H9 (cell line): ENCODE measurements around the gene G3BP1. TPM values are rescaled to one million over a fixed set of nuclear protein-coding genes. Genes with fewer than 3 reads are reported as not detected.

Experiments
- DNase-seq: peaks from one replicate; pipeline ENCODE4 v3.0.0-alpha.2; 2017
- H2AFZ ChIP-seq: one replicate; pipeline ENCODE4 v1.6.1; 2013; ENCODE audit warnings: mild to moderate bottlenecking, low read length, control low read depth, moderate library complexity
- H2AK5ac ChIP-seq: 2 replicates; pipeline ENCODE4 v1.6.1; 2013; ENCODE audit warnings: low read length, control low read depth, mixed read lengths; ENCODE audit not compliant: insufficient read length
- H2BK120ac ChIP-seq: one replicate; pipeline ENCODE4 v1.6.1; 2013; ENCODE audit warnings: low read depth, mild to moderate bottlenecking, low read length, control low read depth, inconsistent platforms; ENCODE audit not compliant: poor library complexity, severe bottlenecking
- H2BK12ac ChIP-seq: 2 replicates; pipeline ENCODE4 v1.6.1; 2013; ENCODE audit warnings: low read length, control low read depth, mixed read lengths, low read depth; ENCODE audit not compliant: insufficient read length
- H2BK15ac ChIP-seq: 2 replicates; pipeline ENCODE4 v1.6.1; 2013; ENCODE audit warnings: low read depth, low read length, control low read depth
- H2BK20ac ChIP-seq: one replicate; pipeline ENCODE4 v1.6.1; 2013; ENCODE audit warnings: low read depth, mild to moderate bottlenecking, low read length, control low read depth, inconsistent platforms; ENCODE audit not compliant: poor library complexity, severe bottlenecking
- H2BK5ac ChIP-seq: 2 replicates; pipeline ENCODE4 v1.6.1; 2013; ENCODE audit warnings: low read length, control low read depth, mixed read lengths; ENCODE audit not compliant: insufficient read length
- H3K14ac ChIP-seq: 2 replicates; pipeline ENCODE4 v1.6.1; 2013; ENCODE audit warnings: low read length, control low read depth; ENCODE audit not compliant: insufficient read depth
- H3K18ac ChIP-seq: 2 replicates; pipeline ENCODE4 v1.6.1; 2013; ENCODE audit warnings: low read depth, mild to moderate bottlenecking, mixed read lengths, low read length, control low read depth; ENCODE audit not compliant: insufficient read length
- H3K23ac ChIP-seq: 2 replicates; pipeline ENCODE4 v1.6.1; 2013; ENCODE audit warnings: low read length, control low read depth, mixed read lengths, low read depth; ENCODE audit not compliant: insufficient read length
- H3K23me2 ChIP-seq: 2 replicates; pipeline ENCODE4 v1.6.1; 2013; ENCODE audit warnings: low read depth, mild to moderate bottlenecking, mixed read lengths, low read length, control low read depth; ENCODE audit not compliant: insufficient read length, poor library complexity, severe bottlenecking
- H3K27ac ChIP-seq: 2 replicates; pipeline ENCODE4 v1.5.1; 2013; ENCODE audit warnings: low read length, control low read depth, mixed read lengths, low read depth; ENCODE audit not compliant: insufficient read length
- H3K27me3 ChIP-seq: 2 replicates; pipeline ENCODE4 v1.6.1; 2013; ENCODE audit warnings: low read length, control low read depth, inconsistent platforms; ENCODE audit not compliant: insufficient read depth
- H3K4ac ChIP-seq: 2 replicates; pipeline ENCODE4 v1.6.1; 2013; ENCODE audit warnings: low read depth, mild to moderate bottlenecking, control low read depth, inconsistent platforms, low read length, moderate library complexity
- H3K4me1 ChIP-seq: 2 replicates; pipeline ENCODE4 v1.6.1; 2013; ENCODE audit warnings: low read length, control low read depth, inconsistent platforms; ENCODE audit not compliant: insufficient read depth
- H3K4me2 ChIP-seq: 2 replicates; pipeline ENCODE4 v1.6.1; 2013; ENCODE audit warnings: low read length, control low read depth, mixed read lengths; ENCODE audit not compliant: insufficient read length, insufficient read depth
- H3K56ac ChIP-seq: 2 replicates; pipeline ENCODE4 v1.6.1; 2013; ENCODE audit warnings: low read depth, mild to moderate bottlenecking, mixed read lengths, low read length, control low read depth; ENCODE audit not compliant: insufficient read length
- H3K79me1 ChIP-seq: 2 replicates; pipeline ENCODE4 v1.6.1; 2013; ENCODE audit warnings: low read depth, mild to moderate bottlenecking, moderate library complexity, low read length, control low read depth, inconsistent platforms; ENCODE audit not compliant: insufficient read depth, poor library complexity, severe bottlenecking
- H3K79me2 ChIP-seq: 2 replicates; pipeline ENCODE4 v1.6.1; 2013; ENCODE audit warnings: low read length, control low read depth, inconsistent platforms; ENCODE audit not compliant: insufficient read depth
- H3K9ac ChIP-seq: 2 replicates; pipeline ENCODE4 v1.6.1; 2013; ENCODE audit warnings: low read length, control low read depth, mixed read lengths; ENCODE audit not compliant: insufficient read length; ENCODE audit errors: extremely low read depth
- H3K9me3 ChIP-seq: one replicate; pipeline ENCODE4 v1.6.1; 2013; ENCODE audit warnings: low read depth, low read length, inconsistent platforms; ENCODE audit not compliant: control insufficient read depth
- H3T11ph ChIP-seq: one replicate; pipeline ENCODE4 v1.6.1; 2013; ENCODE audit warnings: mild to moderate bottlenecking, low read length, control low read depth, inconsistent platforms
- H4K20me1 ChIP-seq: one replicate; pipeline ENCODE4 v1.6.1; 2013; ENCODE audit not compliant: control insufficient read depth, insufficient read length, insufficient read depth
- H4K5ac ChIP-seq: 2 replicates; pipeline ENCODE4 v1.6.1; 2013; ENCODE audit warnings: low read depth, mild to moderate bottlenecking, mixed read lengths, low read length, control low read depth; ENCODE audit not compliant: insufficient read length
- H4K8ac ChIP-seq: replicated peaks from 2 replicates; pipeline ENCODE4 v1.6.1; 2013; ENCODE audit warnings: low read length, control low read depth, mixed read lengths, low read depth; ENCODE audit not compliant: insufficient read length
- H4K91ac ChIP-seq: 2 replicates; pipeline ENCODE4 v1.6.1; 2013; ENCODE audit warnings: low read depth, mild to moderate bottlenecking, moderate library complexity, mixed read lengths, low read length, control low read depth; ENCODE audit not compliant: insufficient read length
- H3K27ac Mint-ChIP-seq, 3 experiments: 2 replicates in 2 of 3; 3 replicates in 1 of 3; pipeline ENCODE4 v1.8.0; 2020 to 2021; ENCODE audit warnings: mixed read lengths in 3 of 3, mild to moderate bottlenecking in 1 of 3, moderate library complexity in 1 of 3
- H3K27me3 Mint-ChIP-seq: 2 replicates; pipeline ENCODE4 v1.8.0; 2021; ENCODE audit warnings: low read depth, mild to moderate bottlenecking, moderate library complexity, mixed read lengths
- H3K36me3 Mint-ChIP-seq, 3 experiments: 2 replicates in 2 of 3; 3 replicates in 1 of 3; pipeline ENCODE4 v1.8.0; 2020 to 2021; ENCODE audit warnings: low read depth in 3 of 3, mixed read lengths in 3 of 3; ENCODE audit not compliant: insufficient read depth in 1 of 3
- H3K4me1 Mint-ChIP-seq, 2 experiments: 2 replicates each; pipeline ENCODE4 v1.8.0; 2020; ENCODE audit warnings: mixed read lengths in 2 of 2
- H3K4me3 Mint-ChIP-seq, 2 experiments: 2 replicates in 1 of 2; 3 replicates in 1 of 2; pipeline ENCODE4 v1.8.0; 2020 to 2021; ENCODE audit warnings: mild to moderate bottlenecking in 2 of 2, mixed read lengths in 2 of 2, moderate library complexity in 1 of 2
- H3K9me3 Mint-ChIP-seq, 2 experiments: 2 replicates in 1 of 2; 3 replicates in 1 of 2; pipeline ENCODE4 v1.8.0; 2020; ENCODE audit warnings: mild to moderate bottlenecking in 2 of 2, mixed read lengths in 2 of 2, moderate library complexity in 1 of 2
- CTCF ChIP-seq: fragments of 200-600 bp; sonication (generic); conservative IDR thresholded peaks from 3 replicates; pipeline ENCODE4 v1.8.0; 2021; ENCODE audit warnings: antibody characterized with exemption, mild to moderate bottlenecking
- WGBS: extraction: QIAGEN DNeasy Blood & Tissue Kit; methylation state at CpG from one replicate; pipeline ENCODE4 v1.1.7; 2013; ENCODE audit warnings: missing lambda C conversion rate, low lambda C conversion rate, mixed read lengths; ENCODE audit not compliant: insufficient read length; ENCODE audit errors: extremely low coverage; 5-methylcytosine and 5-hydroxymethylcytosine counted together
- total RNA-seq: library from RNA; stranded (reverse); gene quantifications from 2 replicates; pipeline ENCODE4 v1.2.1, GENCODE V29; 2021

Gene G3BP1
- total RNA-seq, 1 experiment from 2014 or later = 439 TPM

- no peak overlapping the region for H2AK5ac ChIP-seq
- no peaks in the 10 kb centered on the region; the same call in 1 of the 2 replicates for H3K4me1 ChIP-seq
- H2BK12ac ChIP-seq = no peak overlapping the region
- Mint-ChIP-seq H3K36me3 (peaks cover 52 to 95% (median 93%) of the 10 kb centered on the region in 3 experiments), H3K9me3 (no peaks in the 10 kb centered on the region), H3K4me1 (no peaks in the 10 kb centered on the region), H3K4me3 (no peak overlapping the region), H3K27me3 (no peaks in the 10 kb centered on the region), H3K27ac (no peak overlapping the region)
- no peak overlapping the region for H3K4ac ChIP-seq
- no peak overlapping the region for H3K23ac ChIP-seq
- no peak overlapping the region for H3T11ph ChIP-seq
- no peak overlapping the region for H2AFZ ChIP-seq
- DNase-seq = no peak
- no peak overlapping the region for H3K14ac ChIP-seq
- H3K79me2 ChIP-seq = peaks cover 8% of the 10 kb centered on the region; the same call in 1 of the 2 replicates
- H2BK20ac ChIP-seq = no peak overlapping the region
- no peak overlapping the region for H3K4me2 ChIP-seq
- H3K79me1 ChIP-seq = peaks cover 9% of the 10 kb centered on the region
- no peak for TF ChIP-seq CTCF
- no CpG with 5 or more reads among the region's 2 CpGs for WGBS
- H3K23me2 ChIP-seq = no peaks in the 10 kb centered on the region
- no peak overlapping the region for H2BK5ac ChIP-seq
- no peak overlapping the region for H4K91ac ChIP-seq
- no peak overlapping the region for H3K56ac ChIP-seq
- no peak overlapping the region for H3K9ac ChIP-seq
- no peaks in the 10 kb centered on the region for H4K20me1 ChIP-seq
- no peak overlapping the region for H4K8ac ChIP-seq
- H3K27ac ChIP-seq = no peak overlapping the region
- no peak overlapping the region for H2BK120ac ChIP-seq
- no peaks in the 10 kb centered on the region for H3K27me3 ChIP-seq
- no peaks in the 10 kb centered on the region for H3K9me3 ChIP-seq
- no peak overlapping the region for H4K5ac ChIP-seq
- H3K18ac ChIP-seq = no peak overlapping the region
- H2BK15ac ChIP-seq = no peak overlapping the region
These were observed 28.8 kb downstream of the G3BP1 start for GRCh38 chr5:151800532-151800931.
